Activated CD4-positive, alpha-beta T cell treated with anti-CD3 and anti-CD28 coated beads, Interleukin-2, Interleukin-6, amounts not matched to agents 100 ng/mL and 50 ng/mL, durations not matched to agents 16 hours and 8 hours (primary cell): ENCODE results near the gene LGR4.
A peak's percentile ranks its signal among the peaks of the same experiment; 100 is the strongest.
"Not testable (repeated sequence)": the region's sequence is repeated elsewhere in the genome, so short reads cannot be mapped to it uniquely, and the experiment has no call there.

Source experiments
- DNase-seq: peaks from one replicate; pipeline ENCODE4 v3.0.0-alpha.2; 2020

Gene LGR4

GRCh38 chr11:27339941-27340340 lies 132.6 kb downstream of the LGR4 start:
- DNase-seq, result no peak

DNA sequence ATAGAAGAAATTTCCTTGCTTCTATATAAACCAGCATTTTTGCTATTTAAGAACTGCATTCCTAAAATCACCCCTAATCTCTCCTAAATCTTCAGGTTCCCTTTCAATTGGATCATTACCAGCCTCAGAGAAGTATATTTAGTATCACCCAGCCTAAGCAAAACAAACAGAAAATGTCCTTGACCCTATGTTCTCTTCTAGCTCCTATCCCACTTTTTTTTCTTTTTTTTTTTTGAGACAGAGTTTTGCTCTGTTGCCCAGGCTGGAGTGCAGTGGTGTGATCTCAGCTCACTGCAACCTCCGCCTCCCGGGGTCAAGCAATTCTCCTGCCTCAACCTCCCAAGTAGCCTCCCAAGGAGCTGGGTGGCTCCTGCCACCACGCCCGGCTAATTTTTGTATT lies 137.8 kb downstream of the LGR4 start:
- DNase-seq, result not testable (repeated sequence)

GRCh38 chr11:27331981-27332380 lies 140.6 kb downstream of the LGR4 start:
- no peak for DNase-seq

- DNase-seq, result no peak
Observed at GRCh38 chr11:27330633-27331270, 141.8 kb downstream of the LGR4 start.

DNA sequence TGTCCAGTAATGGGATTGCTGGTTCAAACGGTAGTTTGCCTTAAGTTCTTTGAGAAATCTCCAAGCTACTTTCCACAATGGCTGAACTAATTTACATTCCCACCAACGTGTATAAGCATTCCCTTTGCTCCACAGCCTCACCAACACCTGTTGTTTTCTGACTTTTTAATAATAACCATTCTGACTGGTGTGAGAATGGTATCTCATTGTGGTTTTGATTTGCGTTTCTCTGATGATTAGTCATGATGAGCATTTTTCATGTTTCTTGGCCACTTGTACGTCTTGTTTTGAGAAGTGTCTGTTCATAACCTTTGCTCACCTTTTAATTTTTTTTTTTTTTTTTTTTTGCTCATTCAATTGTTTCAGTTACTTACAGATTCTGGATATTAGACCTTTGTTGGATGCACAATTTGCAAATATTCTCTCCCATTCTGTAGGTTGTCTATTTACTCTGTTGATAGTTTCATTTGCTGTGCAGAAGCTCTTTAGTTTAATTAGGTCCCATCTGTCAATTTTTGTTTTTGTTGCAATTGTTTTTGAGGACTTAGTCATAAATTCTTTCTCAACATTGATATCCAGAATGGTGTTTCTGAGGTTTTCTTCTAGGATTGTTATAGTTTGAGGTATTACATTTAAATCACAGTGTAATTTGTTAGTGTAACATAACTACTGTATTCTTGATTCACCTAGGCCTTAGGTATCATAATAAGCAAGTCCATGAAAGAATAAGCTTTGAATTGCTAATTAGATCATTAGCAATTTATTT lies 142.5 kb downstream of the LGR4 start:
- no peak for DNase-seq

- no peak for DNase-seq
Observed at GRCh38 chr11:27328614-27329013, 144.0 kb downstream of the LGR4 start.

- not testable (repeated sequence) for DNase-seq
Observed at GRCh38 chr11:27327064-27327463, 145.5 kb downstream of the LGR4 start.

DNA sequence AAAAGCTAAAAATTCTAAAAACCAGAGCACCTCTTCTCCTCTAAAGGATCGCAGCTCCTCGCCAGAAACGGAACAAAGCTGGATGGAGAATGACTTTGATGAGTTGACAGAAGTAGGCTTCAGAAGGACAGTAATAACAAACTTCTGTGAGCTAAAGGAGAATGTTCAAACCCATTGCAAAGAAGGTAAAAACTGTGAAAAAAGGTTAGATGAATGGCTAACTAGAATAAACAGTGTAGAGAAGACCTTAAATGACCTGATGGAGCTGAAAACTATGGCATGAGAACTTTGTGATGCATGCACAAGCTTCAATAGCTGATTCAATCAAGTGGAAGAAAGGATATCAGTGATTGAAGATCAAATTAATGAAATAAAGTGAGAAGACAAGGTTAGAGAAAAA lies 150.4 kb downstream of the LGR4 start:
- DNase-seq, result not testable (repeated sequence)

GRCh38 chr11:27321340-27321739 lies 151.2 kb downstream of the LGR4 start:
- DNase-seq, result not testable (repeated sequence)

DNA sequence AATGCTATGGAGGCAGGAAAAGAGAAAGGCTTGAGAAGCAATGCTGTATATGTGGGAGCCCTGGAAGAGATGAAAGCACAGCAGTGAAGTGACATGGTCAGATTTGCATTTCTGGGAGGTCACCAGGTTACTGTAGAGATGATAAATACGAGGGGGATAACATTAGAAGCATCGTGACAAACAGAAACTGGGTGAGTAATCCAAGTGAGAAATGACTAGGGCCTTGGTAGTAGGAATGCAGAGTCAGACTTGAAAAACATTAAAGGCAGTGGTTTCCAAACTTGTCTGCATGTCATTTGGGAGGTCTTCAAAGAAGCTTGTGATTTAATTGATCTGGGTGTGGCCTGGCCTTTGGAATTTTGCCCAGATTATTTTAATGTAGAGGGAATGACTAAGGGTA lies 153.5 kb downstream of the LGR4 start:
- peak; percentile 76 for DNase-seq

DNA sequence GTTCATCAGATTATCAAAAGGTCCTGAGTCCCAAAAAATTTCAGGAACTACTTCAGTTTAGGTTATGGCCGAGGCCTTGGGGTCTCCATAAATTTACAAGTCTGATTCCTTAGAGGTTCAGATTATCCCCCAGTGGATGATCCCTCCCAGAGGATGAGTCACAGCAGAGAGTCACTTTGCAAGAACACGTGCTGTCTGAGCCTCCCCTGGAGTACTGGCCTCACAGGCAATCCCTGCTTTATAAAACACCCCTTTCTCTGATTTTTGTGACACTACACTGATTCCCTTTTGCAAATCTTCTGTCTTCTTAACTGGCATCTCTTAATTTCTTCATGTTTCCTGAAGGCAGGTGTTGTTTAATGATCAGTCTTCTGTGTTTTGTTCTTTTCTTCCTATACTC lies 154.8 kb downstream of the LGR4 start:
- DNase-seq, result no peak
